Stimulated activated CD4-positive, alpha-beta T cell treated with anti-CD3 and anti-CD28 coated beads, Interleukin-12 subunit alpha, Interleukin-12 subunit beta, amount 100 ng/mL, for 48 hours (primary cell): Measurements from ENCODE around the gene LCN2.
"Not testable (repeated sequence)": the region's sequence is repeated elsewhere in the genome, so short reads cannot be mapped to it uniquely, and the experiment has no call there.

Experiments used
- DNase-seq, 3 donors: peaks; one replicate each; pipeline ENCODE4 v3.0.0-alpha.2; 2020; ENCODE audit warnings: low read depth in 2 of 3, low spot score in 1 of 3

Gene LCN2

GRCh38 chr9:128127568-128127989 is 21.7 kb upstream of the LCN2 start, which contains the start of gene PTGES2:
PTGES2 (minus strand) TSS chr9:128127729; CDS start chr9:128127717, 12 bp downstream.
- DNase-seq, result peak; percentile 52 to 74 (median 56)

GRCh38 chr9:128127990-128128835 is 21.0 kb upstream of the LCN2 start:
- DNase-seq, result peak; percentile 72 to 78 (median 72)

- DNase-seq, result no peak
These were observed 20.2 kb upstream of the LCN2 start for GRCh38 chr9:128128836-128129590.

GRCh38 chr9:128129976-128130590 is 19.2 kb upstream of the LCN2 start:
- DNase-seq, result peak; percentile 35 to 48 (median 42)

- DNase-seq, result not testable (repeated sequence)
These were observed 18.6 kb upstream of the LCN2 start for GRCh38 chr9:128130651-128131050.

- not testable (repeated sequence) for DNase-seq
These were observed 17.9 kb upstream of the LCN2 start for GRCh38 chr9:128131346-128131745.

GRCh38 chr9:128132139-128132538 is 17.1 kb upstream of the LCN2 start:
- not testable (repeated sequence) for DNase-seq

- DNase-seq, result not testable (repeated sequence)
These were observed 13.7 kb upstream of the LCN2 start for GRCh38 chr9:128135561-128135960.

GRCh38 chr9:128136816-128137793 is 12.1 kb upstream of the LCN2 start:
- no peak for DNase-seq

GRCh38 chr9:128138001-128138400 is 11.3 kb upstream of the LCN2 start:
- DNase-seq, result no peak

- DNase-seq, result no peak
These were observed 9.6 kb upstream of the LCN2 start for GRCh38 chr9:128139621-128140020.

- no peak for DNase-seq
These were observed 7.6 kb upstream of the LCN2 start for GRCh38 chr9:128141604-128142003.

- no peak for DNase-seq
These were observed 7.2 kb upstream of the LCN2 start for GRCh38 chr9:128142061-128142460.

GRCh38 chr9:128142596-128142995 is 6.7 kb upstream of the LCN2 start:
- no peak for DNase-seq

- DNase-seq, result no peak
These were observed 5.6 kb upstream of the LCN2 start for GRCh38 chr9:128143525-128144238.

- DNase-seq, result no peak
These were observed 4.7 kb upstream of the LCN2 start for GRCh38 chr9:128144239-128145181.

- DNase-seq, result no peak
These were observed 3.7 kb upstream of the LCN2 start for GRCh38 chr9:128145536-128145935.

GRCh38 chr9:128145951-128146351 is 3.3 kb upstream of the LCN2 start:
- no peak for DNase-seq
